GOT3 (cell line): ENCODE data around the gene CSF3.
A peak's percentile ranks its signal among the peaks of the same experiment; 100 is the strongest.

ENCODE experiments used
- DNase-seq: peaks from one replicate; lab custom pipeline; 2025; ENCODE audit warnings: mixed read lengths; lab: John Stamatoyannopoulos, UW

Gene CSF3

GRCh38 chr17:40015005-40015997 lies at the start of gene CSF3:
Gene CSF3 (plus strand): TSS chr17:40015440. CDS start chr17:40015475, 35 bp downstream.
- DNase-seq = no peak

GRCh38 chr17:39966771-39967170 lies 48.5 kb upstream of the CSF3 start:
- no peak for DNase-seq

- no peak for DNase-seq
Measured at GRCh38 chr17:39968761-39969160, 46.5 kb upstream of the CSF3 start.

GRCh38 chr17:39969375-39969774 lies 45.9 kb upstream of the CSF3 start:
- no peak for DNase-seq

GRCh38 chr17:39970157-39970692 lies 45.0 kb upstream of the CSF3 start:
- DNase-seq = no peak

GRCh38 chr17:39971076-39971603 lies 44.1 kb upstream of the CSF3 start:
- DNase-seq = no peak

- no peak for DNase-seq
Measured at GRCh38 chr17:39972271-39972670, 43.0 kb upstream of the CSF3 start.

- DNase-seq = no peak
Measured at GRCh38 chr17:39973496-39973895, 41.7 kb upstream of the CSF3 start.

DNA sequence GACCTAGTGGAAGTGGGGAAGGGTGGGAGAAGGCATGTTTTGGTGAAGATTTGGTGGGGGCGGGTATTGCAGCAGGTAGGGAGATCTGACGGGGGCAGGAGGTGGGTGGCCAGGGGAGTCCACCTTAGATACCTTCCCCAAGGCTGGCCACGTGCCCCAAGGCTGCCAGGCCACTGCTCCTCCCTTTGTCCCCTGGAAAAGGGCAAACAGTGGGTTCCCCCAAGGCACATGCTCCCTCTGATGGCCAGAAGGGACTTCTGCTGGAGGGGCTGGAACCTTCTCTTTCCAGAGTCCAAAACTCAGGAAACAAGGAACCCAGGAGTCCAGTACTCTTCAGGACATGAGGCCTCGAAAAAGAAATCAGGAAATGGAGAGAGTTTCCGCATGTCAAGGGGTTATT lies 40.8 kb upstream of the CSF3 start:
- no peak for DNase-seq

GRCh38 chr17:39975801-39976200 lies 39.4 kb upstream of the CSF3 start:
- no peak for DNase-seq

- DNase-seq = no peak
Measured at GRCh38 chr17:39979016-39979670, 36.1 kb upstream of the CSF3 start.

DNA sequence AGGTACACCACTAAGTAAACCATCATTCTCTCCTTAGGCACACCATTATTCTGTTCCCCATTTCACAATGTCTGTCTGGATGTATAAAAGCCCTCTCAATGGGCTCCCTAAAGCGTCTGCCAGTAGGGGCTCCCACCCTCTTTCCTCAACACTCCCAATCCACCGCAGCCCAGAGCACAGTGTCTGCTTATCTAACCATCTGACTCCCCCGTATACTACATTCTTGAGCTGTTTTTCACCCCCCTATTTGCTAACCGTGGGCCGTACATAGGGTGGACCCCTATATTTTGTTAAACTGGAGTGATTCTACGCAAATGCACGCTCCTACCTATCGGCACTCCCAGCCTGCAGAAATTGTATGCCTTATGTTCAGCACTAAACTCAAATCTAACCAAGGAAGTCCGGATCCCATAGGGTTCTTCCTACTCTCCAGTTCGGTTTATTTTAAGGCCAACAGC lies 35.3 kb upstream of the CSF3 start:
- no peak for DNase-seq

DNA sequence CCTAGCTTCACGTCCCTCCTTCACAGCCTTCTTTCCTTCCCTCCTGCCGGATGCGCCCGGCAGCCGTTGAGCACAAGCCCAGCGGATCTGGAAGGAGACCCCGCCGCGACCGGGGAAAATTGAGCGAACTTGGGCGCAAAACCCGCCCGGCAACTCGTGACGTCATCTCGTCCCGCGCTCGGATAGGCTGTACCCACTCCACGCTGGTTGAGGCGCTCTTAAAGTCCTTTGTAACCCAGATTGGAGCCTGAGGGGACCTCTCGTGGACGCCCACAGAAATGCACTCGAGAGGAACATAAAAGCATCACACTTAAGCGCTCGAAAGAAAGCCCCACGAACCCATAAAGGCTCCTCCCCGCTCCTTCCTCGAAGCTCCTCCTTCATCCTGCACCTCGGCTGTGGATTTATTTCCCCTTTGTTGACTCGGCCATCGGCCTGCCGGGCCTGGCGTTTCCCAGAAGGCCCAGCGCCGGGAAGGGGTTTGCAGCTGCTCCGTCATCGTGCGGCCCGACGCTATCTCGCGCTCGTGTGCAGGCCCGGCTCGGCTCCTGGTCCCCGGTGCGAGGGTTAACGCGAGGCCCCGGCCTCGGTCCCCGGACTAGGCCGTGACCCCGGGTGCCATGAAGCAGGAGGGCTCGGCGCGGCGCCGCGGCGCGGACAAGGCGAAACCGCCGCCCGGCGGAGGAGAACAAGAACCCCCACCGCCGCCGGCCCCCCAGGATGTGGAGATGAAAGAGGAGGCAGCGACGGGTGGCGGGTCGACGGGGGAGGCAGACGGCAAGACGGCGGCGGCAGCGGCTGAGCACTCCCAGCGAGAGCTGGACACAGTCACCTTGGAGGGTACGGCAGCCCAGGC lies 34.7 kb upstream of the CSF3 start, which contains the start of gene PSMD3:
Gene PSMD3, plus strand, starts transcription at position 457 of the 856 bp plus-strand sequence. Its CDS starts 164 bp downstream, at position 621.
- peak; percentile 95 for DNase-seq

- DNase-seq = no peak
Measured at GRCh38 chr17:39981207-39981741, 34.0 kb upstream of the CSF3 start.

DNA sequence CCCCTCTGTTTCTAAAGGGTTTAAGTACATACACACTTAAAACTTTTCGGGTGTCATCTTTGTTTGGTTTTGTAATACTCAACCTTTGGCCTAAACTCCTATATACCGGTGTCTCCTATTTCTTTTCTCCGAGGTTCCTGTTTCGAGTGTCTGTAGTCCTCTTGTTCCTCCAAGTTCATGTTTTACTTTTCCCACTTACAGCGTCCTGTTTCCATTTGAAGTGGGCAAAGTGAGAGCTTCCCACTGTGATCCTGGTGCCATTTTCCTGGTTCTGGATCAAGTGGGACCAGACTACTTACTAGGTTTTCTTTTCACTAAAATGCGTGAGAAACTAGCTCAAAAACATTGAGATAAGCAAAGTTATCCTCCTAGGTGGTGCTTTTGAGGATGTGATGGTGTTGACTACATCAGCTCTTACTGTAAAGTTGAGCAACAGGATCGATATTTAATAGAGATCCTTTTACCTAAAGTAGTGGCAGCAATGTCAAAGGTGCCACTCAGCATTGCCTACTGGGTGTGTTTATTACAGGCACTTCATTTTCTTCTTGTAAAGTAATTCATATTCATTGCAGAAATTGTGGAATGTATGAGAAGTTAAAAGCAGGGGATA lies 33.4 kb upstream of the CSF3 start:
- no peak for DNase-seq

DNA sequence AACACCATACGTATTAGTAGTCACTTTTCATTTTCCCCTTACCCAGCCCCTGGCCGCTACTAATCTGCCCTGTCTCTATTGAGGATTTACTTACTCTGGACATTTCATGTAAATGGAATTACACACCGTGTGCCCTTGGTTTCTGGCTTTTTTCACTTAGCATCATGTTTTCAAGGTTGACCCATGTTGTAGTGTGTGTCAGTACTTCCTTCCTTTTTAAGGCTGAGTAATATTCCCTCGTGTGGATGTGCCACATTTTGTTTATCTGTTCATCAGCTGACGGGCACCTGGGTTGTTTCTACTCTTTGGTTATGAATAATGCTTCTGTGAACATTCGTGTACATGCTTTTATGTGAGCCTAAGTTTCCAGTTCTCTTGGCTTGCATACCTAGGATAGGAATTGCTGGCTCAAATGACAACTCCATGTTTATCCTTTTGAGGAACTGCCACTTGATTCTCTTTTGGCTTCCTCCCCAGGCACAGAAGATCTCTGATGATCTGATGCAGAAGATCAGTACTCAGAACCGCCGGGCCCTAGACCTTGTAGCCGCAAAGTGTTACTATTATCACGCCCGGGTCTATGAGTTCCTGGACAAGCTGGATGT lies 26.9 kb upstream of the CSF3 start:
- DNase-seq = no peak

DNA sequence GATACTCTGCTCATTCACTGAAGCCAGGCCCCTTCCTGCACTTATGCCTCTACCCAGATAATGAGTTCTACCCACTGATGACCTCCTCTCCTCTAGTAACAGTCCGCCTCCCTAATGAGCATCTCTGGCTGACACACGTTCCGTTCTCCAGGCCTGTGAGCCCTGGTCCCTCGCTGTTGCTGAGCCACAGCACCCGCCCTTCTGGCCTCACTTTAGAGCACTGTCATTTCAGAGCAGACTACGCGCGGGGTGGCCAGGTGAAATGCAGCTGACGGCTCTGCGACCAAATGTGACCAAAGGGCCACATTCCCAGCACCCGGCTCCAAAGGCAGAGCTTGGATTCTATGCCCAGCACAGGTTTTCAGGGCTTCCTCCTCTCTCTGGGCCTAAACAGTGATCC lies 20.8 kb upstream of the CSF3 start:
- DNase-seq = no peak

GRCh38 chr17:39995438-39995837 lies 19.8 kb upstream of the CSF3 start:
- no peak for DNase-seq

DNA sequence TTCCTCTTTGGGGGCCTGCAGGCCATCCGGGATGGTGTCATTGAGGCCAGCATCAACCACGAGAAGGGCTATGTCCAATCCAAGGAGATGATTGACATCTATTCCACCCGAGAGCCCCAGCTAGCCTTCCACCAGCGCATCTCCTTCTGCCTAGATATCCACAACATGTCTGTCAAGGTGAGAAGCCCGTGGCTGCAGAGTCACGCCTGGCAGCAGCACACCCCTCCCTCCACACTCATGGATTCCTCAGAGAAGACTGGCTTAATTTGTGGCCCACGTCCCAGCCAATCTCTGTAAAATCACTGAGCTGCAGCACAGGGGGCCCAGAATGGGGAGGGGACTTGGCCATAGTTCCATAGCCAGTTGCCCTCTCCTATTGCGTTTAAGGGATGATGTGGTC lies 19.1 kb upstream of the CSF3 start:
- no peak for DNase-seq

DNA sequence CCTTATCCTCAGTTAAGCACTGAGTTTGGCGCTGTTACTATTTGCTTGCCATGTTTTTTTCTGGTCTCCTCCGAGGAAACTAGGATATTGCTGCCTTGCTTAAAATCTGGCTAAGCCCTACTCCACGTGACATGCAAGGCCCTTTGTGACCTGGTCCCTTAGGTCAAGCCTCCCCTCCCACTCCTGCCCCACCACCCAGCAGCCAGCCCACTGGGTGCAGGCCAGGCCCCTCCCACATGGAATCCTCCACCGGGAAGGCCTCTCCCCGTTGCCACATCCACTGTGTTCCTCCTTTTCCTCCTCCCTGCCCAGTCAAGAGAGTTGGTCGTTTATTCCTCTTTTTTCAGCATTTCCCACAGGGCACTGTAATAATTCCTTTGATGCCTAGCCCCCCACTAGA lies 18.4 kb upstream of the CSF3 start:
- DNase-seq = no peak
